GM19239 (cell line): ENCODE results near the gene GPR32.
"Not testable (repeated sequence)": the region's sequence is repeated elsewhere in the genome, so short reads cannot be mapped to it uniquely, and the experiment has no call there.

ENCODE experiments used
- DNase-seq: peaks from one replicate; pipeline ENCODE4 v3.0.0; 2011; ENCODE audit warnings: low spot score; ENCODE audit not compliant: insufficient read length
- FAIRE-seq: peaks from 2 replicates; lab custom pipeline; 2011; peaks lifted over from hg19 to GRCh38; lab: Jason Lieb, UNC

The GPR32 gene

DNA sequence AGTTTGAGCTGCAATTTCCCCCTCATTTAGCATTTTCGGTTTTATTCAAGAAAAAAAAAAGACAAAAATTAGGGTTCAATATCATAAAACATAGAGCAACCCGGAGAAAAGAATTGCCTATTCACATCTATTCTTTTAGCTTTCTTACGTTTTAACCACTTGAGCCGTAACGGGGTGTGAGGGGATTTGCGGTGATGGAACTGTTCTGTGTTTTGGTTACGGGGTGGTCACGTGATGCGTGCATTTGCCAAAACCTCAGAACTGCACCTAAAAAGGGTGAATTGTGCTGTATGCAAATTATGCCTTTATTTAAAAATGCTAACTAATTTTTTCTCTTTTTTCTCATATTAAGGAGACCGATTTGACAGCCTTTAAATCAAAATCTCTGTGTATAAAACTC, 25.0 kb upstream of the GPR32 start:
- FAIRE-seq: no peak
- no peak for DNase-seq

GRCh38 chr19:50747141-50747540, 23.1 kb upstream of the GPR32 start:
- DNase-seq, FAIRE-seq: not testable (repeated sequence)

DNA sequence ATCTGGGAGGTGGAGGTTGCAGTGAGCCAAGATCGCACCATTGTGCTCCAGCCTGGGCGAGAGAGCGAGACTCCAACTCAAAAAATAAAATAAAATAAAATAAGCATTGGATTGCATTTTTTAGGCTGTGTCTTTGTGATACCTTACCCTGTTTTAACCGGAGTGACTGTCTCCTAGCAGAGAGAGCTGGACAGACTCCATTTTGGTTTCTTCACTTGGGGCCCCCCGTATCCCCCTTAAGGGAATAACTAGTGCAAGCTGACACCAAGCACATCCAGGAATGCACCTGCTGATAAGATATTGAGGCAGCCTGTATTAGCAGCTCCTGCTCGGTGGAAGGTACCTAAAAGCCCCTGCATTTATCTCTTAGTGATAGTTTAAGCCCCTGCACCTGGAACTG, 20.8 kb upstream of the GPR32 start:
- DNase-seq (no peak), FAIRE-seq (no peak)

GRCh38 chr19:50750010-50750409, 20.3 kb upstream of the GPR32 start:
- no peak for FAIRE-seq
- DNase-seq: no peak

- DNase-seq (no peak), FAIRE-seq (no peak)
These were observed 16.4 kb upstream of the GPR32 start for GRCh38 chr19:50753879-50754278.

GRCh38 chr19:50756244-50756643, 14.0 kb upstream of the GPR32 start:
- not testable (repeated sequence) for DNase-seq, FAIRE-seq

- FAIRE-seq: not testable (repeated sequence)
These were observed 12.6 kb upstream of the GPR32 start for GRCh38 chr19:50757624-50758023.

DNA sequence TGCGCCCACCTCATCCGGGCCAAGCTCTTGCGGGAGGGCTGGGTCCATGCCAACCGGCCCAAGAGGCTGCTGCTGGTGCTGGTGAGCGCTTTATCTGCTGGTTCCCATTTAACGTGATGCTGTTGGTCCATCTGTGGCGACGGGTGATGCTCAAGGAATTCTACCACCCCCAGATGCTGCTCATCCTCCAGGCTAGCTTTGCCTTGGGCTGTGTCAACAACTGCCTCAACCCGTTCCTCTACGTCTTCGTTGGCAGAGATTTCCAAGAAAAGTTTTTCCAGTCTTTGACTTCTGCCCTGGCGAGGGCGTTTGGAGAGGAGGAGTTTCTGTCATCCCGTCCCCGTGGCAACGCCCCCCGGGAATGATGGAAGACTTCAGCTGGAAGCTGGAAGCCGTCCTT, 11.2 kb upstream of the GPR32 start:
- FAIRE-seq, DNase-seq: not testable (repeated sequence)

More at GRCh38 chr19:50757624-50758023, 12.6 kb upstream of the GPR32 start:
- DNase-seq: not testable (repeated sequence)

GRCh38 chr19:50759886-50760285, 10.4 kb upstream of the GPR32 start:
- DNase-seq: no peak

DNA sequence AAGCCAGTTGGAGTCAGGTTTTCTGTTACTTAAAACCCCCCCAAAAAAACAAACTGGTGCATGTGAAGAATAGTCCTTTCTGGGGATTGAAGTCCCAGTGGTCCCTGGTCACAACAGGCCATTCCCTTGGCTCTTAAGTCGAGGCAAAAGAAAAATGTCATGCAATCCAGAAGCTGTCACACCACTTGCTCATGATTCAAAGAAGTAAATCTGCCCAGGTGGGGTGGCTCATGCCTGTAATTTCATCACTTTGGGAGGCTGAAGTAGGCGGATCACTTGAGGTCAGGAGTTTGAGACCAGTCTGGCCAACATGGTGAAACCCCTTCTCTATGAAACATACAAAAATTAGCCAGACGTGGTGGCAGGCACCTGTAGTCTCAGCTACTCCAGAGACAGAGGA, 8.8 kb upstream of the GPR32 start:
- DNase-seq, FAIRE-seq: not testable (repeated sequence)

More at GRCh38 chr19:50759886-50760285, 10.4 kb upstream of the GPR32 start:
- FAIRE-seq: no peak

DNA sequence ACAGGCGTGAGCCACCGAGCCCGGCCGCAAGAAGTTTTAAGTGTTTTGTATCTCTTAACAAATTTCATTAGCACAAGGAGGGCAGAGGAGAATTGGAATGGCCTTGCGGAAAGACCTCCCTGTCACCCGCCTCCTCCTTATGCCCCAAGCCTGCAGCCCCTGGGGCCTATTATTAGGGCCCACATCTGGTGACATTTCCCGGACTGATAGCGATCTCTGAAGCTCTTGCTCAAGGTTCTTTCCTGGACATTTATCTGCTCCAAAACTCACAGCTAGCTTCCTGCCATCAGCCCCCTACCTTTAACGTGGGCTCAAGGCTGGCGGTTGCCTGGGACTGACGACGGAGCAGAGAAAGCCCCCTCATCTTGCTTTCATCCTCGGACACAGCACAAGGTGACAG, 6.7 kb upstream of the GPR32 start:
- FAIRE-seq, DNase-seq: not testable (repeated sequence)

DNA sequence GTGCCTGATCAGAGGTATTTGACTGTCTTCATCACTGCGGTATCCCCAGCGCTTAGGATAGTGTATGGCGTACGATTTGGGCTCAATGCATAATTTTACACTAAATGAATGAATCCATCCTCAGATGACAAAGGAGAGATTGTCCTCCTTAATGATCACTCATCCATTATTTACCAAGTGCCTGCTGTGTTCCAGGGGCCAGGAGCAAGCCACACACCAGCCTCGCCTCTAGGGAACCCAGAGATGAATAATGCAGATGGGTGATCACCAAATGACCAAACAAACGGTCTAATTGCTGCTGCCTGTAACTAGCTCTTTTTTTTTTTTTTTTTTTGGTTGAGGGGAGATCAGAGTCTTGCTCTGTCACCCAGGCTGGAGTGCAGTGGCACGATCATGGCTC, 5.9 kb upstream of the GPR32 start:
- FAIRE-seq: no peak

GRCh38 chr19:50766746-50767145, 3.5 kb upstream of the GPR32 start:
- not testable (repeated sequence) for DNase-seq, FAIRE-seq

More for the DNA sequence above, 5.9 kb upstream of the GPR32 start:
- DNase-seq: no peak

DNA sequence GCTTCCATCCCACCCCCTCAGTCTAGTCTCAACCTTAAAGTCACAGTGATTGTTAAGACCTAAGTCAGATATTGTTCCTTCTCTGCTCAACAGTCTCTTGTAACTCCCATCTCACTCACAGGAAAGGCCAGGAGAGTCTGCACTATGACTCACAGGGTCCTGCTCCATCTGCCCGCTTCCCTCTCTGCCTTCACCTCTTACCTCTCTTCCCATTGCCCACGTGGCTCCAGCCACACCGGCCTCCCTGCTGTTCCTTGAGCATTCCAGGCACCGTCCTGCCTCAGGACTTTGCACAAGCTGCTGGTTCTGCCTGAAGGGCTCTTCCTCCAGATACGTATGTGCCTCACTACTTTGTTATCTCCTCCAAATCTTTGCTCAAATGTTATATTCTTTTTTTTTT, 3.0 kb upstream of the GPR32 start:
- not testable (repeated sequence) for DNase-seq, FAIRE-seq

- FAIRE-seq: no peak
- DNase-seq: no peak
These were observed 2.0 kb upstream of the GPR32 start for GRCh38 chr19:50768277-50768676.

- no peak for FAIRE-seq
- DNase-seq: no peak
These were observed 624 bp downstream of the GPR32 start for GRCh38 chr19:50770888-50771287.

GRCh38 chr19:50772476-50772875, 2.2 kb downstream of the GPR32 start:
- FAIRE-seq (no peak), DNase-seq (no peak)

- FAIRE-seq, DNase-seq: not testable (repeated sequence)
These were observed 2.6 kb downstream of the GPR32 start for GRCh38 chr19:50772912-50773311.

DNA sequence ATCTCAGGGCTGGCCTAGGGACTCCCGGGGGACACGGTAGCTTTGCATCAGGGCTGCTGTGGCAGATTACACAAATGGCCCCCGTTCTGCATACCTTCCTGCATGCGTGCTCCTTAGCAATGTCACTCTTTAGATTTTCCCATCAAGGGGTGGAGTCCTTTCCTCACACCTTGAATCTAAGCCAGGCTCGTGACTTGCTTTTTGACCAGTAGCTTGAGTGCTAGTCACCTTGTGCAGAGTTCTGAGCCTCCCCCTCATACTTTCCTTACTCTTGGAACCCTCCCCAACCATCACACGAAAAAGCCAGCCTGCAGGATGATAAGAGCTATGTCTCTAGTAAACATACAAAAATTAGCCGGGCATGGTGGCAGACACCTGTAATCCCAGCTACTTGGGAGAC, 3.2 kb downstream of the GPR32 start:
- not testable (repeated sequence) for FAIRE-seq, DNase-seq

- DNase-seq (no peak), FAIRE-seq (no peak)
These were observed 5.9 kb downstream of the GPR32 start for GRCh38 chr19:50776131-50776530.

- FAIRE-seq: no peak
- no peak for DNase-seq
These were observed 7.0 kb downstream of the GPR32 start for GRCh38 chr19:50777261-50777660.

- FAIRE-seq: no peak
- no peak for DNase-seq
These were observed 7.6 kb downstream of the GPR32 start for GRCh38 chr19:50777830-50778303.
